CD4-positive, alpha-beta T cell treated with Interleukin-2 at 100 ng/mL for 4 hours (primary cell): Measurements from ENCODE around the gene GYPA.
"Not testable (repeated sequence)": the region's sequence is repeated elsewhere in the genome, so short reads cannot be mapped to it uniquely, and the experiment has no call there.

ENCODE experiments used
- DNase-seq: peaks from one replicate; pipeline ENCODE4 v3.0.0-alpha.2; 2020; ENCODE audit warnings: low spot score

The GYPA gene

DNA sequence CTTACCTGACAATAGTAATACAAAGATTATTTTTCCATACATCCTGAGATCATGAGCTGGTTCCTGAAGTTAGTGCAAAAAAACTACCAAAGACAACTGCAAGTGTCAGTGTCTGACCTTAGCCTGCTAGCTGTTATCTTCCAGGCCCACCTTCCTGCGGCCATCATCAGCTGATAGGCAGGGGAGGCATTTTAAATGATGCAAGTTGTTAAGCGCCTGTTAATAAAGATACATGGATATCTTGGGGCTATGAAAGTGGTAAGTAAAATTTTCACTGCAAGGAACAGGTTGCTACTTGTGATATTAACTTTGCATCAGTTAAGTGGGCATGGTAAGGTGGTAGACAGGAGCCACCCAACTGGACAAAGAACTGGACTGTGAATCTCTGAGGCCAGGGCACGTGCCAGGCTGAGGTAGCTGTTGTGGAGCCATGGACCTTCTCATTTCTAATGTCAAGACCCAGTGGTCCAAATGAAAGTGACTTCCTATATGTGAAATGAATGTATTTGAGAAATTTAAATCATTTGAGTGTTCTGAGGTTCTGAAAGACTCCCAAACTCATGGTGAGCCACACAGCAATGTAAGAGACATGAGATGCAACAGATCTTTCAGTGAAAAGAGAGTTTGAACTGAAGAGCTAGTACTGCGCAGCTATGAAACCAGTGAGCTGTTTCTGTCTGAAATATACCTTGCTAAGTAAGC is at the start of gene GYPA:
Gene GYPA (minus strand): TSS at position 125 of the 702 bp plus-strand sequence. CDS start 83 bp downstream, at position 42.
- DNase-seq = not testable (repeated sequence)

DNA sequence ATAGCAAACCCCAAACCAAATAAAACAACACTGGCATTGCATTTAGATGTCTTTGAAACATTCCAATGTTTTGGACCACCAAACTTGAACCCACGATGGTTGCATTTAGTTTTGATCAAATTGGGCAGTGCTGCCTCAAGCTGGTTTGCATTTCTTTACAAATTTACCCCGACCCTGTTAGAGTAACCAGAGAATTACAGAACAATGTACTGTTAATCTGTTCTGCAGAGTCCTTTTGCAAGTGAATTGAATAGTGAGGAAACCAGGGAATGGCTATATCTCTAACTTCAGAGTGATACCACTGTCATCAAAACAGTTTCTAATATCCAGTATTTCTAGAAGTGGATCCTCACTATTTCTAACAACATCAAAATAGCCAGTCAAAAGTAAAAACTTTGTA is 49.5 kb upstream of the GYPA start:
- DNase-seq = no peak

DNA sequence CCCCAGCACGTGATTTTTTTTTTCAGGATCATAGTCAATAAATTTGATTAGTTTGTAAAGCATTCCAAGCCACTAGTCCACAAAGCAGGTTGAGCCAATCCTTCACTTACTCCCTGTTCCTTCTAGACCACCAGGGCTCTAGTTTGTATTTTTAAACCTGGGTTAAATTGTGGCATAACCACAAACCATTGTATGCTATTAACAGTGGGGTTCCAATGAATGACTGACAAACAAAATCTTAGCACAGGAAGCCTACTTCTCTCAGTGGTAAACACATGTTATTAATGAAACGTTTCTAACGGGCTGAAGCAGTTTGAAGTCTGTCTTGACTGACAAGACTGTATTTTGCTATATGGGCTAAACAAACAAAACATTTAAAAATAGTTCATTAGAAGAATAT is 48.6 kb upstream of the GYPA start:
- no peak for DNase-seq

DNA sequence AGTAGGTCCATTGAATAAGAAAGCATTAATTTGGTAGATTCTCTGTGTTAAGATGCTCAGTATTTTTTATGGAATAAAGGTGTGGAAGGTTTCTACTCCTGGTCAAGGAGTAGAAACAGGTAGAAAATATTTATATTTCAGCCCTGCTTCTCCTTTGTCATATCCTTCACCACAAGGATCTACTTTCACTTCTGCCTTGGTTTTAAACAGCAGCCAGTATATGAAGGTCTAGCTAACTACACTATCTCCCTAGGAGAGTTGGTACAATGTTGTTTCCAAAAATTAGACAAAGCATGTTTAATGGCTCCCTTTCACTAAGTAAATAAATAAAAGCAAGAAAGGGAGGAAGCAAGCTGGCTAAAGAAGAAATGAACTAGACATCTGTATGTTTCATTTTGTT is 44.6 kb upstream of the GYPA start:
- no peak for DNase-seq

DNA sequence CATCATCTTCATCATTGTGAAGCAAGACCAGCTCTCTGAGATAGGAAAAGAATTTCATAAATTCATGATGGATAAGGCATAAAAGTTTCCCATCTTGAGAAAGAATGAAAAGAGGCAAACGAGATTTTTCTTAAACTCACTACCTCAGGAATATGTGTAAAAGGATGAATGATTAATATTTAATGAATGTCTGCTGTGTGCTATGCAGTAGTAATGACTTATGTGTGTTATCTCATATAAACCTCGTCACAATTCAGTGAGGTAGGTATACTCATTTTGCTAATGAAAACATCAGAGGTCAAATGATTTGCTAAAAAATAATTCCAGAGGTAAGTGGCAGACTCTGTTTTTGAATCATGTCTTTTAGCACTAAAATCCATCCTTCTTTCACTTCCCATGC is 42.6 kb upstream of the GYPA start:
- no peak for DNase-seq

DNA sequence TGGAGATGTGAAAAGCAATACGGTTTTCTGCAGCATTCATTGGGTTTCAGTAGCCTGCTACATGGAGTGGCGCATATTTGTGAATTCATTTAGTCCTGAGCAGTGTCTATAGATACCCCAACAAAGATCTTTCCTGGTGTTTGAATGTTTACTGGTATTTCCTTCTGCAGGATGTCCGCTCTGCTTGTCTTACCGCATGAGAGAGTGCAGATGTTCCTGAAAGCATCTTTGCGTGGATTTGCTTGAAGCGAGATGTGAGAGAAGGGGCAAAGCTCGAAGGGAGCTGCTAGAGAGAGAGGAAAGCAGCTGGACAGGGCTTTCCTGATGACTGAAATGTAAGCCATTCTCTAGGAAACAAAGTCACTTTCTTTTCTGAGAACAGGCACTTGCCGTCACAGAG is 40.9 kb upstream of the GYPA start:
- DNase-seq = no peak

DNA sequence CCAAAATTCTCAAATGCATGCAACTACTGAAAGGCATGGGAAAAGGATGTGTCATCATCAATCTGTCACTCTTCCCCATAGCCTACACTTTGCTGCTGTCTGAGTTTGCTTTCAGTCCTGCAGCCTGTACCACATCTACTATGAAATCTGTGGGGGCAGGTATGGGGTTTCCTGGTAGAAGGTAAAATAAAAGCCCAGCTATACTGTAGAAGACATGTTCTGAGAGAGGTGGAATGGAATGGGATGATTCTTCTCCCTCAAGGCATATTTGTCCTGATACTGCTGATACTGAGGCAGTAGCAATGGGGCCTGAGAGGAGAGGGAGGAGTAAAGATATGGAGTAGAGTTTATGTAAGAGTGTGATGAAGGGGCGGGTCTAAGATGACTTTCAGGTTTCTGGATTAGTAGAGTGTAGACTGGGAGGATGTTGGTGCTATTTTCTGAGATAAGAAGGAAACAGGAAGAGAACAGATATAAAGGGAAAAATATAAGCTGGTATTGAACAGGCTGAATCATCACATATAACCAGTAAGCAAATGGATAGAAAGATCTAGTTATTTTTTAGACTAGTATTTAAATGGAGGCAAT is 38.7 kb upstream of the GYPA start:
- DNase-seq = no peak

DNA sequence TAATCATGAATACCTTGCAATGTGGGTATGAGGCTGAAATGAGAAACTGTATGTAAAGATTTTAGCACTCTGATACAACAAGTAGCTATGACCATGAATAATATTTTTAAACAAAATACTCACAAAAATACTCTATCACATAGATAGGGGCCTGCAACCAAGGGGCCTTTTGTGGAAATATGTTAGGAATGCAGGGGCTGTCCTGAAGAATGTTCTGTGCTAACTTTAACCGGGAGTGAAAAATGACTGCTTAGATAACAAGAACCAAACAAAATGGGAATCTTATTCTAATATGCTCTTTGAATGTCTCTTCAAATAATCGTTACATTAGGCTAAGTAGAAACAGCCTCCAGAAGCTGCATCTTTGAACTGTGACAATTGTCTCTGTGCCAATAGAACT is 37.9 kb upstream of the GYPA start:
- DNase-seq = no peak

DNA sequence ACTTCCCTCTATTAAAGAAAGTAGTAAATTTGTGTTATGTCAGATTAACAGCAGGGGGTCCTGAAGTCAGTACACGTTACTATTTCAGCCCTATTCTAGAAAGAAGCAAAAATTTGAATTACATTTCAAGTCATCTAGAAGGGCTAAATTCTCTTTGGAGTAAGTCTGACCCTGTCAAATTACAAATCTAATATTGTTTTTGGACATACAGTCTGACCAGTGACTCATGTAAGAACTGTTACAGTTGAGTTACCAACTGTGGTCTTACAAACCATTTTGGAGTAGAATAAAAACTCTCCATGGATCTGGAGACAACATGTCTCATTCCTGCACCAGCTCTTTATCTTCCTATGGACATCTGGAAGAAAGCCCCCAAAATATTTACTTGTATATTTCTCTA is 36.0 kb upstream of the GYPA start:
- DNase-seq = no peak

DNA sequence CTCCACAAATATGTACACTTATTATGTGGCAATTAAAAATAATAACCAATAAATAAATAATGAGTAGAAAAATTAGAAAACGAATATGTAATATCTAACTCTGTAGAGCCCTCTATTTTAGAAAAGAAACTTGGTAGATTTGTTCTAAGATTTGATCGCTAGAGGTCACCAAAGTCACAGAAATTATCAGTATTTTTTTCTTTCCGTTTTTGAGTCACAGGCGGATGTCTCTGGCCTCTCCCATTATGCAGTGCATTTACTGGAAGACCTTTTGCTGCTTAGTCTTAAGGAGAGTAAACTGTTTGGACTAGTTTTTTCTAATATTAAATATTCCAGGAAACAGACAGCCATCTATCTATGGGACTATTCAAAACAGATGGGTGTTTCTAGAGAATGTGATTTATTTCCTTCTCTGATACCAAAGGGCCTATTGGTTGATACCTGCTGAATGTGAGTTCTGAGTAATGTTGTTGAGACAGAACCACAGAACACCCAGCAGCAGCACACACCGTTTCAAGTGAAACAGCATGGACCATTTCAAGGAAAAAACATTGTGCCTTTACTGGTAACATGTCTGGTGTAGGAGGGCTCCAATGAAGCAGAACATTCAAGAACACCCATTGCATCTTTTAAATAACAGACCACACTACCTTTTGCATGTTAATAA is 34.0 kb upstream of the GYPA start:
- DNase-seq = peak; percentile 55

DNA sequence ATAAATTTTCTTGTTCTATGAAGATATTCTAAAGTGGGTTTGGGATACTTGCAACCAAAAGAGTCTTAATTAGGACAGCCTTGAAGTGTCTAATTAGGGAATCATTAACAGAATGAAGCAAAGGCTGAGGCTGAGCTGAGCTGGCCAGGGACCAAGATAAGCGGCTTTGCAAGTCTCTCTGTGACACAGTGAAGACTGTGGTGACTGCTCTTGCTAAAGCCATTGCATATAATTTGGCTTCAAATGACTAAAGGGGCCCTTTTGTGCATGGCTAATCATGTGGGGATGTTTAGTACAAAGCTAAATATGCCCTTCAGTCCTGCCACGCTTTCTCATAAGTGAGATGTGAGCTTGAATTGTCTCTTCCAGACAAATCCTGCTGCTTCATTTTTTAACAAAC is 31.2 kb upstream of the GYPA start:
- DNase-seq = no peak

DNA sequence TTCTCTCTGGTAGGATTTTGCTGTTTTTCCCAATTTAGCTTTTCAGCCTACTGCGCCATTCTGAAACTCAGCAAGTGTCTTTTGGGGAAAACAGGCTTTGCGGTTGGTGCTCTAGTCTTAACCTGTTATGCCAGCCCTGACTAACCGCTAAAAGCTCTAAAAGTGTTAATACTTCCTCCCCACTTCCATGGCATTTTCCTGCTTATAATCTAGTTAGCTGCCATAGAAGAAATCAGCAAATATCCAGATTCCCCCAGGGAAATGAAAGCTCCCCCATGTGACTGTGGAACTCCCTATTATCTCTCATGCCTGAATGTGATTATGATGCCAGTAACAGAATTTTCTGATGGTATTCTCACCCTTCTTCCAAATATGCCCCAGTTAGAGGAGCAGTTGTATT is 28.7 kb upstream of the GYPA start:
- no peak for DNase-seq

DNA sequence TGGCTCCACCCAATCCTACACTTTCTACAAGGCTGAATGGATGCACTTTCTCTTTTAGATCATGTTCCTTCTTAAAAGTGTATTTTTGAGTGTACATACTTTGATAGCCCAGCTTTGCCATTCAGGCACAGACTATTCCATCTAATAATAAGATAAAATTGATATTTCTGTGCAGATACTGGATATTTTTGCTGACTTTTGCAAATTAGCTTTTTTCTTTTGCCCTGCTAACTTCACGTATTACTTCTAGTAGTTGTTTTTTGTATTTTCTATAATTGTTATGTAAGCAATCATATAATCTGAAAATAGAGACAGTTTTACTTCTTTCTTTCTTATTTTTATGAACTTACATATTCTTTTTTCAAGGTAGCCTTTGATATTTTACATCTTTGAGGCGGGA is 13.5 kb upstream of the GYPA start:
- no peak for DNase-seq

DNA sequence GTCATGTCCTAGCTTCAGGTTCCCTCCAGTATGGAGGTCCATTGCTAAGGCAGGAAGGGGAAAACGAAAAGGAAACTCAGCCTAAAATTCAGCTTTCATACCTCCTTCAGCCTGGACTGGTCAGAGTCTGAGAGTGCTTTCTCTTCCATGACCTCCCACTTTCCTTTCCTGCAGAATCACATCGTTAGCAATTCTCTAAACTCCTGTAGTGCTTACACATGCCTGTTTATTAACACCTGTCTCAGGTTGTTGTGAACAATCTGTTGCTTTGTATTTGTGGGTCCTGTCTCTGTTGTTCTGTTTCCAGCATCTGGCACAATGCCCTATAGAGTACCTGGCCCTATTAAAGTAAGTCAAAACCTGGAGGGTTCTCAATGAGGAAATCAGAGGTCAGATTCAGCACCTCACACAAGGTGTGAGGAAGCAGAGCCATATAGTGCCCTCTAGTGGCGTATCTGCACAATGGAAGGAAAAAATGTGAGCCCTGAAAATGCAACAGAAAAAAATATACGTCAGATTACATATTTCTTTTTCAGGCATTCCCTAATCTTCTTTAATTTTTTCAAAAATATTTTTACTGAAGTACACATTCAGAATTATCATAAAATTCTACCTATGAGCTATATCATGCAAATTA is 2.3 kb upstream of the GYPA start:
- peak; percentile 31 for DNase-seq

DNA sequence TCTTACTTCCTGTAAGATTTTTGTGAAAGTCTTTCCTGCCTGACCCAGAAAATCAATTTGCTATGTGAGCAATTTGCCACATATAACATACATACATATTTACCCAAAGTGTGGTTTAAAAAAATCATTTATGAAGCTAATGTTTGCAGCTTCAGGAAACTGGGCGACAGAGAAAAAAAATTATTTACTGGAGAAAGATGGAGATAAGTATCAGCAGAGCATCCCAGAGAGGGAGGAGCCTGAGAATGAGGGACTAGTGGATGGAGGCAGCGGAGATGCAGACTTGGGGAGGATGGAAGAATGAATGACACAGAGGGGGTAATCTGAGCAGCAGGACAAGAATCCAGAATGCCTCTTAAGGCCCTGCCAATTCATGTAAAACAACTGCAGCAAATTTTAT is 975 bp upstream of the GYPA start:
- no peak for DNase-seq

DNA sequence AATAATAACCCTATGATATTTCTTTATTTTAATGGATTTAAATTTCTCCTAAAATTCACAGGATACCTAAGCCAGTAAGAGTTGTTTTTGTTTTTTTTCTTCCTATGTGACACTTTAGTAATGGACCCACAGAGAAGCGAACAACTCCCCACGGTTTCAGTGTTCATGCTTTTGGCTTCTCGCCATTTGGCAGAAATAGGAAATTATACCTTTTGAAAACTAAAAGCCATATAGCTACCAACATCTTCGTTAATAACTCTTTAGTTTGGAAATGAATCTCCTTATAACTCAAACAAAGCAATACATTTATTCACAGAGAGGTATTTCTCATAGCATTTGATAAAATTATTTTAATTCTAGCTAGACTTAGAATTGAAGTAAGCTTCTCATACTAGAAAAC is 527 bp downstream of the GYPA start:
- not testable (repeated sequence) for DNase-seq

DNA sequence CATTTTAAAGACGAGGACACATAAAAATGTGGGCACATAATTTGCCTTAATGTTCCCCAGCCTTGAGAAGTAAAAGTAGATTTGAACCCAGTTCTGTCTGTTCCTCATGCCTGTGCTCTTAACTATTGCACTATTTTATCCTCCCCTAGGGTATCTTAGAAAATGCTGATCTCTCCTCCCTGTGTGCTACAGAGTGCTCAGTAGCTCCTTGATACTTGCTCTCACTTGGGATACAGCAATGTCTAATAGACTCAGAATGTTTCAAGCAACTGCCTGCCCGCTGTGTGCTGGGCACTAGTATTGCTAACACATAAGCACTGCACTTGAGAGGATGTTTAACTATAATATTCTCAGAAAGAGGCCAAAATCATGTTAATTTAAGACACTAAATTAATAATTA is 971 bp downstream of the GYPA start:
- not testable (repeated sequence) for DNase-seq

DNA sequence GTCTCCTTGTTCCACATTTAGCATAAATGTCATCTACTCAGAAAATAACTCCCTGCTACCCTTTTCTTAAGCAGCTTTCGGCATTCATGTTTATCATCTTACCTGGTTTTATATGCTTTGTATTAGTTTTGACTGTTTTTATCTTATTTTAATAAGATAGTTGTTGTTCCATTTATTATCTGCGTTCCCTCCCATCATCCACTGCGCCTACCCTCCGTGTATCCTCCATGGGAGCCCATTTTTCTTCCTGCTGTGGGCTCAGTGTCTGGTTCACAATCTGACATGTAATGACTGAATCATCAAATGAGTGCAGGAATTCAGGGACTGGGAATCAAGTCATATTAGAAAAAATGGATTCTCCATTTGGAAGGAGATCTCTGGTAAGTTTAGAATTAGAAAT is 2.3 kb downstream of the GYPA start:
- DNase-seq = not testable (repeated sequence)

DNA sequence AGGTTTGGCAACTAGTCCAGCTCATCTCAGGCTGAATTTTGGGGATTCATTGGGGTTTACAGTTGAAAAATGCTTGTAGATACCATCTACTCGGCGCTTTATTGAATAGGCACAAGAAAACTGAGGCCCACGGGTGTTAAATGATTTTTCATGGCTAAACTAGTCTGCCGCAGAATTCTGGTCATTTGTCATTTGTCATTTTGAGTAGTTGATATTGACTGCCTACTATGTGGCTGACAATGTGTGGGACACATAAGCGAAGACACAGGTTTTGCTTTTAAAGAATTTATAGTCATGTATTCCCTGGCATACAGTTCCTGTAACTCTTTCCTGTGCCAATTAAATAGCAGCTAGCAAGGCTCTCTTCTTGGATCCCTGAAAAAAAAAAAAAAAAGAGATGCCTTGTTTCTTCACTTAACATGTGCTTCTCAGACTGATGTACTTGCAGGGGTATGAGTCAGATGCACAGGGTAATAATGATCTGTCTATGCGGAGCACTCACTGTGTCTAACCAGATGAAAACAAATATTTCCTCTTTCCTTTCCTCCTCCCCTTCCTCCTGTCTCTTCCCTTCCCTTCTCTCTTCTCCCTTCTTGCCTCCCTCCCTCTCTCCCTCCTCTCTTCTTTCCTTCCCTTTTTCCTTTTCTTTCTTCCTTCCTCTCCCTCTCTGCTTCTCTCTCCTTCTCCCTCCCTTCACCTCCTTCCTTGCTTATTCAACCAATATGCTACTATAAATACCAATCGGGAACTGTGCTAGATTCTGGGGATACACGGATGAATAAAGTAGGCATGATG is 3.2 kb downstream of the GYPA start:
- not testable (repeated sequence) for DNase-seq

DNA sequence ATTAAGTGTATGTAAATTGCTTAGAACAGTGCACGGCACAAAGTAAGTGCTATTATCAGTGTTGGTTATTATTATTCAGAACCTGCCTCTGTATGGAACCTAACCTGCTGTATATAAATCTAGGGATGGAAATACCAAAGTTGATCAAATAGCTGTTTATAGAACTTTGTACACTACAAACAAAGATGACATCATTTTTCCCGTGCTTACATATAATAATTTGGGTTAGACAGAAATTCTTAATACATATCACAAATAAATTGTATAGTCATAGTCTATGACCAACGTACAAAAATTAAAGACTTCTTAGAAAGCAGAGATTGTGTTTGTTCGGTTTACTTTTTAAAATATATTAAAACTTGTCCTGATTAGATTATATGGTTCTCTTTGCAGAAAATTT is 4.3 kb downstream of the GYPA start:
- DNase-seq = not testable (repeated sequence)

DNA sequence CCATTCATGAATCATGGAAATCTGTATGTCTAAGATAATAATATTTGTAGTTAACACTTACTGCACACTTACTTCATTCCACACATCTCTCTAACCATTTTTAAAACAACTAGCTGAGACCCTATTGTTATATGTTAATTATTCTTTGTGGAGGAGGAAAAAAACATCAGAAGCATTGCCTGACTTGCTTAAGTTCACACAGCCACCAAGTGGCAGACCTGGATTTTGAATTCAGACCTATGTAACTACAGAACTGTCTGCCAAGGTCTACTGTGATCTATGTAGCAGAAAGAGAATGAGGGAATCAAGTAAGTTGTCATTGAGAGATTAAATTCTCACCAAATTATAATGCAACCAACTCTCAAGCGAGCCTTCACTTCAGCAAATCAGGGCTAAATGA is 10.4 kb downstream of the GYPA start:
- DNase-seq = not testable (repeated sequence)

DNA sequence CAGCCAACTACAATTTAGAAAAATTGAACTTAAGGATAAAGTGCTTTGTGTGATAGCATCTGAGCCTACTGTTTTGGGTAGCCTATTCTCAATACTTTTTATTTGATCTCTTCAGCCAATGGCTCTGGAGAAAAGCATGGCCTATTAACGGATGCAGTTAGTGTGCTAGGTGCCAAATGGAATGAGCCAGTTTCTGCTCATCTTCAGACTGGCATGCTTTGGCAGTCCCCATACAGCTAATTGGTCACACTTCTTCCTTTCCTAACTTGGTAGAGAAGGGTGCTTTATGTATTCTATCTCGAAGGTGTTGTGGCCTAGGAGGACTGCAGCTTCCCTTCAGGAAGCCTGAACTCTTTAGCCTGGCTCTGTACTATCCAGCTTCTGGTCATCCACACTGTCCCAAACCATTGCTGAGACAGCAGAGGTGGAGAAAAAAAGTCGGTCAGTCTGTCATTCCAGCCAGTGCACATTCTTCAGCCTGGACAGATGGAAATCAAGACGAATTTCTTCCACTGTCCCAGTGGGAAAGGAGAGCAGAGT is 11.1 kb downstream of the GYPA start:
- DNase-seq = not testable (repeated sequence)
